ENCODE data around the gene MRPL52. TPM values are rescaled to one million over a fixed set of nuclear protein-coding genes. Genes with fewer than 3 reads are reported as not detected.

The MRPL52 gene
- total and polyA plus RNA-seq, 2 of the 13 experiments (the other 11 are each of a cell fraction or from before 2014, with no cell fraction given) = 118 to 329 TPM

- TF ChIP-seq, protein P1, sequence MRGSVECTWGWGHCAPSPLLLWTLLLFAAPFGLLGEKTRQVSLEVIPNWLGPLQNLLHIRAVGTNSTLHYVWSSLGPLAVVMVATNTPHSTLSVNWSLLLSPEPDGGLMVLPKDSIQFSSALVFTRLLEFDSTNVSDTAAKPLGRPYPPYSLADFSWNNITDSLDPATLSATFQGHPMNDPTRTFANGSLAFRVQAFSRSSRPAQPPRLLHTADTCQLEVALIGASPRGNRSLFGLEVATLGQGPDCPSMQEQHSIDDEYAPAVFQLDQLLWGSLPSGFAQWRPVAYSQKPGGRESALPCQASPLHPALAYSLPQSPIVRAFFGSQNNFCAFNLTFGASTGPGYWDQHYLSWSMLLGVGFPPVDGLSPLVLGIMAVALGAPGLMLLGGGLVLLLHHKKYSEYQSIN (CRISPR knock-in tag; IDR thresholded peaks at IDR 0.05; ENCODE audit: borderline replicate concordance) = no peak
- no peak for TF ChIP-seq ZNF652 (CRISPR knock-in tag; IDR thresholded peaks at IDR 0.05; ENCODE audit: borderline replicate concordance, low read depth)
- TF ChIP-seq AHR (CRISPR knock-in tag; IDR thresholded peaks at IDR 0.05) = no peak
- TF ChIP-seq TSC22D2 (CRISPR knock-in tag; IDR thresholded peaks at IDR 0.05; ENCODE audit: borderline replicate concordance) = no peak
- no peak for TF ChIP-seq ZNF558 (CRISPR knock-in tag; IDR thresholded peaks at IDR 0.05; ENCODE audit: borderline replicate concordance)
- no peak for TF ChIP-seq SOX6 (IDR thresholded peaks at IDR 0.05)
- TF ChIP-seq SOX6 (CRISPR knock-in tag; IDR thresholded peaks at IDR 0.05) = no peak
- no peak for TF ChIP-seq ZFP90 (CRISPR knock-in tag; IDR thresholded peaks at IDR 0.05; ENCODE audit: borderline replicate concordance)
- TF ChIP-seq KDM5B (CRISPR knock-in tag; IDR thresholded peaks at IDR 0.05; ENCODE audit: borderline replicate concordance) = no peak
- no peak for TF ChIP-seq KIAA2018 (CRISPR knock-in tag; IDR thresholded peaks at IDR 0.05; ENCODE audit: borderline replicate concordance)
- TF ChIP-seq MLLT10 (CRISPR knock-in tag; IDR thresholded peaks at IDR 0.05) = no peak
- TF ChIP-seq FIP1L1 (IDR thresholded peaks at IDR 0.05; ENCODE audit: borderline replicate concordance, insufficient read depth, low read depth, low read length) = no peak
- TF ChIP-seq ZNF333 (CRISPR knock-in tag; IDR thresholded peaks at IDR 0.05; ENCODE audit: borderline replicate concordance) = no peak
- no peak for TF ChIP-seq ZNF225 (CRISPR knock-in tag; IDR thresholded peaks at IDR 0.05)
- TF ChIP-seq SMYD3 (CRISPR knock-in tag; IDR thresholded peaks at IDR 0.05) = no peak
- TF ChIP-seq RXRB (CRISPR knock-in tag; IDR thresholded peaks at IDR 0.05; ENCODE audit: borderline replicate concordance) = peak; percentile 23
- TF ChIP-seq GPN1 (CRISPR knock-in tag; IDR thresholded peaks at IDR 0.05; ENCODE audit: borderline replicate concordance) = no peak
- peak; percentile 21; the same call in 1 of the 2 replicates for TF ChIP-seq SALL1 (CRISPR knock-in tag; IDR thresholded peaks at IDR 0.05)
Observed at GRCh38 chr14:22796087-22796707, 33.5 kb upstream of the MRPL52 start (continued).

Measured in HepG2 (cell line).